GM12875 (cell line): ENCODE results near the gene COL25A1.

Experiments used
- H3K4me3 ChIP-seq: one replicate; pipeline ENCODE4 v1.5.1; 2011; ENCODE audit warnings: low read depth, low read length, control low read depth
- TF ChIP-seq, protein P1 (sequence below): IDR thresholded peaks from 2 replicates; pipeline ENCODE4 v1.5.1; 2011; ENCODE audit warnings: low read depth, mild to moderate bottlenecking, control low read depth, inconsistent platforms, low read length, moderate library complexity, borderline replicate concordance; ENCODE audit not compliant: insufficient read depth

Gene COL25A1

DNA sequence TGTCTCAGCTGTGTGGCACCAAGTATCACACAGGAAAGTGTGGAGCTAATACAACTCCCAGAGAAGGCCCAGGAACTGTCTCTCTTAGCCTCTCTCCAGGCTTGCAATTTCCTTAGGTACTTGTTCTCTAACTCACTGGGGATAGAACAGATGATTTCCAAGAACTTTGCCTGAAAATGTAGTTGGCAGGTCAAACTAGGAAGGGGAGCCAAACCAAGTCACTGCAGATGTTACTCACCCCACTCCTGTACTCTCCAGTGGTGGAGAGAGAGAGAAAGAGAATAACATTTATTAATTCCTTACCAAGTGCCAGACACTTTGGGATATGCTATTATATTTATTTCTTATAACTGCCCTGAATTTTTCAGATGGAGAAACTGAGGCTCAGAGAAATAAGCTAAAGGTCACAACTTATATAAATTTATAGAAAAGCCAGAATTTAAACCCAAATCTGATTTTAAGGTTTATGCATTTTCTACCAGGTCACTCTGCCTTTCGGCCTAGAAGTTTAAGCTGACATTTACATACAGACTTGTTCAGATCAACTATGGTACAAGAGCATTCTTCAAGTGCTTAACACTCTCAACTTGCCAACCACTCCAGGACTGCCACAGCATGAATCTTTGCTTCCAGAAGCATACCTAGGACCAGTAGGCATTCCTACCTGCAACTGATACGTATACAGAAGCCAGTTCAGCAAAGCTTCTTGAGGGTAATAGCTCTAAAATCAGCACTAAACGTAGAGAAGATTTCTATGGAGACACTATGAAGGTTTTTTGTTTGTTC lies 291.0 kb downstream of the COL25A1 start:
- TF ChIP-seq, protein P1, sequence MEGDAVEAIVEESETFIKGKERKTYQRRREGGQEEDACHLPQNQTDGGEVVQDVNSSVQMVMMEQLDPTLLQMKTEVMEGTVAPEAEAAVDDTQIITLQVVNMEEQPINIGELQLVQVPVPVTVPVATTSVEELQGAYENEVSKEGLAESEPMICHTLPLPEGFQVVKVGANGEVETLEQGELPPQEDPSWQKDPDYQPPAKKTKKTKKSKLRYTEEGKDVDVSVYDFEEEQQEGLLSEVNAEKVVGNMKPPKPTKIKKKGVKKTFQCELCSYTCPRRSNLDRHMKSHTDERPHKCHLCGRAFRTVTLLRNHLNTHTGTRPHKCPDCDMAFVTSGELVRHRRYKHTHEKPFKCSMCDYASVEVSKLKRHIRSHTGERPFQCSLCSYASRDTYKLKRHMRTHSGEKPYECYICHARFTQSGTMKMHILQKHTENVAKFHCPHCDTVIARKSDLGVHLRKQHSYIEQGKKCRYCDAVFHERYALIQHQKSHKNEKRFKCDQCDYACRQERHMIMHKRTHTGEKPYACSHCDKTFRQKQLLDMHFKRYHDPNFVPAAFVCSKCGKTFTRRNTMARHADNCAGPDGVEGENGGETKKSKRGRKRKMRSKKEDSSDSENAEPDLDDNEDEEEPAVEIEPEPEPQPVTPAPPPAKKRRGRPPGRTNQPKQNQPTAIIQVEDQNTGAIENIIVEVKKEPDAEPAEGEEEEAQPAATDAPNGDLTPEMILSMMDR = no peak
- no peak overlapping the region for H3K4me3 ChIP-seq

DNA sequence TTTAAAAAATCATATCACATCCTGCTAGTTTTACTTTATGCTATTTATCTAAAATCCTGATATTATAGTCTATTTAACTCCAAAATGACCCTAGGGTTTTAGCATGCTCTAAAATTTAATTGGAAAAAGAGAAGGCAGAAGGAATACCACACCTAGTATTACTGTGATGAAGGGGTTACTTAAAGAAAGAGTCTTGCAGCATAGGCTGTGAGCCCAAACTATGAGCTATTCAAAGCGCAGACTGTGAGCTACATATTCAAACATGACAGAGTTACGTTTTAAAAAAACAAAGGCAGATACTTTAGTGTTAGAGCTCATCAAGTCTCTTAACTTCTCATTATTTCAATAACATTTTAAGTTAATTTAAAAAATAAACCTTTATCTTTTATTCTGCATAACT lies 291.9 kb downstream of the COL25A1 start:
- H3K4me3 ChIP-seq = no peak overlapping the region
- TF ChIP-seq, protein P1 = no peak

DNA sequence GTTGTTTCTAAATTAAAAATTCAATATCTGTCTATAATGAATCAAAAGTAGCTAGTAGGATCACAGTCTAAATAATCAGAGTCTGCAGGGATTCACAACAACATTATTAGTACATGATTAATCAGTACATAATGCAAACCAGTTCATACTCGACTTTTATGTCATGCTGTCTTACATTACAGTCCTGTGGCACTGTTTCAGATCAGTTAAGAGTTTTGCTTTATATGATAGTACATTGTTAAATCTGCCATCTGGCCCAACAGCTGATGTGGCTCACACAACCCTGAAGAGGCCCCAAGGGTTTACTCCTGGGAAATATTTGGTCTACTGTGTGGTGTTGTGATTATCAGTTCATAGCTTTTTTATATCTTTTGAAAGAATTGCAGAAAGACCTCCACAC lies 292.5 kb downstream of the COL25A1 start:
- H3K4me3 ChIP-seq = no peak overlapping the region

DNA sequence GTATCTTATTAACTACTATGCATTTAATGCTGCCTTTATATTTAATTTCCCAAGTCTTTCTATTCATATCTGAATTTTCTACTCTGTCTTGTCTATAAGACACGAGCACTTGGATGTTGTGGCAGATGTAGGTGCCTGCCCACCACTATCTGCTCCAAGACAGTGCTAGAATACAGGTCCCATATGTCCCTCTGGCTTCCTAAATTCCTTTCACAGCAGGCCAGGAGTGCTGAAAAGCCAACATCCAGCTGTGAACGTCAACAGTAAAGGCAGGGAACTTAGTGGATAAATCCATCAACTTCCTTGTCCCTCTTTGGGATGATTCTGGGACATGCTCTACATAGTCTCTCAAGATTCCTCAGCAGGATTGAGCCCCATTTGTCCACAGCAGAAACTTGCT lies 294.5 kb downstream of the COL25A1 start:
- no peak overlapping the region for H3K4me3 ChIP-seq
- TF ChIP-seq, protein P1 = no peak

More for the DNA sequence above, 292.5 kb downstream of the COL25A1 start:
- TF ChIP-seq, protein P1 = no peak

DNA sequence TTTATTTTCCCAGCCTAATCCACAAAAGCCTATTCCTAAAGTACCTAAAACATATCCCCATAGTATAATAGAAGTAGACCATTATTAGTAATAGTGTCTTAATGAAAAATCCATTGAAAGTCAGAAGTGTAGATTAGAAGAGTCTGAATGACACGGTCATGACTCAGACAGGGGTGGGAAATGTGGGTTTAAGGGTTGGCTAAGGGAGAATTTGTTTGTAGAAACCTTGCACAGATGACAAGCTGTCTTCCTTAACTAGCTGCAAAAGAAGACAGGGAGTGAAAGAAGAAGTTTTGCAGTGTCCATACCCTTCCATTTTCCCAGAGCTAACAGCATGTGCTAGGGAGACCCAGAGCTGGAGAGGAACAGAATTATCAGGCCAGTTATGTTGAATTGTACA lies 296.9 kb downstream of the COL25A1 start:
- TF ChIP-seq, protein P1 = no peak
- H3K4me3 ChIP-seq = no peak overlapping the region

DNA sequence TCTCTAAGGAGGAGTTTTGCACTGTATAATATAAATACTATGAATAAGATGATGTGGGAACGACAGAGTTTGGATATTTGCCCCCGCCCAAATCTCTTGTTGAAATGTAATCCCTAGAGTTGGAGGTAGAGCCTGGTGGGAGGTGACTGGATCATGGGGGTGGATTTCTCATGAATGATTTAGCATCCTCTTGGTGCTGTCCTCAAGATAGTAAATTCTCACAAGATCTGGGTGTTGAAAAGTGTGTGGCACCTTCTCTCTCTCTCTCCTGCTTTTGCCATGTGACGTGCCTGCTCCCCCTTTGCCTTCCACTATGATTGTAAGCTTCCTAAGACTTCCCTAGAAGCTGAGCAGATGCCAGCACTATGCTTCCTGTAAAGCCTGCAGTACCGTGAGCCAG lies 298.0 kb downstream of the COL25A1 start:
- H3K4me3 ChIP-seq = no peak overlapping the region
- TF ChIP-seq, protein P1 = no peak

DNA sequence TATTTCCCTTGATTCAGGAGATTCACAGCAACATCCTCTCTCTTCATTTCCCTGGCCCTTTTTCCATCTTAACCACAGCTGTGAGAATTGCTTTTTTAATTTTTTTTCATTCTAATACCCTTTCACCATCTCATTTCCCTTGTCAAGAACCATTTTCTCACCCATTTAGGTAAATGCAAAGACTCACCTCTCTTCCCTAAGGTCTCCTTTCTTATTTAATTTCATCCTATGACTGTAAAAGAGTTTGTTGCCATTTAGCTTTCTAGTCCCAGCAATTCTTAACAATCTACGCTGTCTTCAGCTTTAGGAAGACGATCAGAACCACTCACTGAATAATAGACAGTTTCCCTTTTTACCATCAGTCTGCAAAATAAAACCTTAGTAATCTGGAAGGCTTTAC lies 298.5 kb downstream of the COL25A1 start:
- TF ChIP-seq, protein P1 = no peak
- H3K4me3 ChIP-seq = no peak overlapping the region
